Measurements from ENCODE around the gene PPIP5K1.
"Not testable (repeated sequence)": the region's sequence is repeated elsewhere in the genome, so short reads cannot be mapped to it uniquely, and the experiment has no call there.

GRCh38 chr15:43622068-43622799 is 32.2 kb upstream of the PPIP5K1 start:
- TF ChIP-seq, protein P1, sequence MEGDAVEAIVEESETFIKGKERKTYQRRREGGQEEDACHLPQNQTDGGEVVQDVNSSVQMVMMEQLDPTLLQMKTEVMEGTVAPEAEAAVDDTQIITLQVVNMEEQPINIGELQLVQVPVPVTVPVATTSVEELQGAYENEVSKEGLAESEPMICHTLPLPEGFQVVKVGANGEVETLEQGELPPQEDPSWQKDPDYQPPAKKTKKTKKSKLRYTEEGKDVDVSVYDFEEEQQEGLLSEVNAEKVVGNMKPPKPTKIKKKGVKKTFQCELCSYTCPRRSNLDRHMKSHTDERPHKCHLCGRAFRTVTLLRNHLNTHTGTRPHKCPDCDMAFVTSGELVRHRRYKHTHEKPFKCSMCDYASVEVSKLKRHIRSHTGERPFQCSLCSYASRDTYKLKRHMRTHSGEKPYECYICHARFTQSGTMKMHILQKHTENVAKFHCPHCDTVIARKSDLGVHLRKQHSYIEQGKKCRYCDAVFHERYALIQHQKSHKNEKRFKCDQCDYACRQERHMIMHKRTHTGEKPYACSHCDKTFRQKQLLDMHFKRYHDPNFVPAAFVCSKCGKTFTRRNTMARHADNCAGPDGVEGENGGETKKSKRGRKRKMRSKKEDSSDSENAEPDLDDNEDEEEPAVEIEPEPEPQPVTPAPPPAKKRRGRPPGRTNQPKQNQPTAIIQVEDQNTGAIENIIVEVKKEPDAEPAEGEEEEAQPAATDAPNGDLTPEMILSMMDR (conservative IDR thresholded peaks at IDR 0.05) = not testable (repeated sequence)
- TF ChIP-seq EZH2 (IDR thresholded peaks at IDR 0.05; ENCODE audit: low read depth) = not testable (repeated sequence)
